Measurements from ENCODE around the gene MANSC1.
"Not testable (repeated sequence)": the region's sequence is repeated elsewhere in the genome, so short reads cannot be mapped to it uniquely, and the experiment has no call there.

Gene MANSC1

GRCh38 chr12:12323118-12323517, 26.9 kb downstream of the MANSC1 start:
- DNase-seq (ENCODE audit: low read depth, low spot score) = no peak
- Histone ChIP-seq H3K27ac (no peak overlapping the region), H3K36me3 (ENCODE audit: insufficient read depth, low read length) (no peaks in the 10 kb centered on the region), H3K9me3 (ENCODE audit: low read depth, low read length) (no peaks in the 10 kb centered on the region), H3K4me3 (no peak overlapping the region), H3K9ac (ENCODE audit: insufficient read length) (no peak overlapping the region)
- no peak for TF ChIP-seq EZH2 (IDR thresholded peaks at IDR 0.05)

GRCh38 chr12:12319451-12320183, 30.4 kb downstream of the MANSC1 start:
- H3K27ac ChIP-seq = peak overlapping the region; percentile 97
- H3K4me3 ChIP-seq = peak overlapping the region; percentile 73
- no peaks in the 10 kb centered on the region for H3K36me3 ChIP-seq (ENCODE audit: insufficient read depth, low read length)
- peak overlapping the region; percentile 54 for H3K9ac ChIP-seq (ENCODE audit: insufficient read length)
- no peaks in the 10 kb centered on the region for H3K9me3 ChIP-seq (ENCODE audit: low read depth, low read length)
- peak; percentile 82 for DNase-seq (ENCODE audit: low read depth, low spot score)
- TF ChIP-seq EZH2 (IDR thresholded peaks at IDR 0.05) = no peak
- TF ChIP-seq FOXP2 (optimal IDR thresholded peaks at IDR 0.05; ENCODE audit: control extremely low read depth, extremely low read length, insufficient read depth) = peak; percentile 98

- no peak overlapping the region for H3K27ac ChIP-seq
- no peak for DNase-seq (ENCODE audit: low read depth, low spot score)
- no peak overlapping the region for H3K9ac ChIP-seq (ENCODE audit: insufficient read length)
- H3K36me3 ChIP-seq (ENCODE audit: insufficient read depth, low read length) = no peaks in the 10 kb centered on the region
- H3K4me3 ChIP-seq = no peak overlapping the region
- TF ChIP-seq POLR2AphosphoS5 (IDR thresholded peaks at IDR 0.05; ENCODE audit: borderline replicate concordance, low read depth, low read length) (no peak), EZH2 (IDR thresholded peaks at IDR 0.05) (no peak), FOXP2 (optimal IDR thresholded peaks at IDR 0.05; ENCODE audit: control extremely low read depth, extremely low read length, insufficient read depth) (no peak)
- no peaks in the 10 kb centered on the region for H3K9me3 ChIP-seq (ENCODE audit: low read depth, low read length)
These were observed 34.2 kb downstream of the MANSC1 start for GRCh38 chr12:12315838-12316237.

- DNase-seq (ENCODE audit: low read depth, low spot score); H3K36me3 ChIP-seq (ENCODE audit: insufficient read depth, low read length); H3K9me3 ChIP-seq (ENCODE audit: low read depth, low read length); H3K4me3 ChIP-seq; H3K9ac ChIP-seq (ENCODE audit: insufficient read length); H3K27ac ChIP-seq: not testable (repeated sequence)
These were observed 39.3 kb downstream of the MANSC1 start for GRCh38 chr12:12310695-12311094.

- H3K27ac ChIP-seq = no peak overlapping the region
- H3K9ac ChIP-seq (ENCODE audit: insufficient read length) = no peak overlapping the region
- H3K9me3 ChIP-seq (ENCODE audit: low read depth, low read length) = no peaks in the 10 kb centered on the region
- no peak for TF ChIP-seq POLR2AphosphoS5 (IDR thresholded peaks at IDR 0.05; ENCODE audit: borderline replicate concordance, low read depth, low read length)
- no peak for TF ChIP-seq EZH2 (IDR thresholded peaks at IDR 0.05)
- no peak for TF ChIP-seq FOXP2 (optimal IDR thresholded peaks at IDR 0.05; ENCODE audit: control extremely low read depth, extremely low read length, insufficient read depth)
- DNase-seq (ENCODE audit: low read depth, low spot score) = no peak
- no peak overlapping the region for H3K4me3 ChIP-seq
- H3K36me3 ChIP-seq (ENCODE audit: insufficient read depth, low read length) = no peaks in the 10 kb centered on the region
These were observed 44.3 kb downstream of the MANSC1 start for GRCh38 chr12:12305568-12306300.

- H3K27ac ChIP-seq = no peak overlapping the region
- no peaks in the 10 kb centered on the region for H3K9me3 ChIP-seq (ENCODE audit: low read depth, low read length)
- no peak overlapping the region for H3K4me3 ChIP-seq
- no peak overlapping the region for H3K9ac ChIP-seq (ENCODE audit: insufficient read length)
- DNase-seq (ENCODE audit: low read depth, low spot score) = no peak
- H3K36me3 ChIP-seq (ENCODE audit: insufficient read depth, low read length) = no peaks in the 10 kb centered on the region
- TF ChIP-seq POLR2AphosphoS5 (IDR thresholded peaks at IDR 0.05; ENCODE audit: borderline replicate concordance, low read depth, low read length) (no peak), EZH2 (IDR thresholded peaks at IDR 0.05) (no peak), FOXP2 (optimal IDR thresholded peaks at IDR 0.05; ENCODE audit: control extremely low read depth, extremely low read length, insufficient read depth) (no peak)
These were observed 47.1 kb downstream of the MANSC1 start for GRCh38 chr12:12302976-12303375.

GRCh38 chr12:12301122-12301521, 48.9 kb downstream of the MANSC1 start:
- no peak for TF ChIP-seq POLR2AphosphoS5 (IDR thresholded peaks at IDR 0.05; ENCODE audit: borderline replicate concordance, low read depth, low read length)
- no peak for TF ChIP-seq FOXP2 (optimal IDR thresholded peaks at IDR 0.05; ENCODE audit: control extremely low read depth, extremely low read length, insufficient read depth)
- TF ChIP-seq EZH2 (IDR thresholded peaks at IDR 0.05) = no peak
- H3K4me3 ChIP-seq = no peak overlapping the region
- H3K9ac ChIP-seq (ENCODE audit: insufficient read length) = no peak overlapping the region
- H3K27ac ChIP-seq = no peak overlapping the region
- no peaks in the 10 kb centered on the region for H3K36me3 ChIP-seq (ENCODE audit: insufficient read depth, low read length)
- H3K9me3 ChIP-seq (ENCODE audit: low read depth, low read length) = no peaks in the 10 kb centered on the region
- DNase-seq (ENCODE audit: low read depth, low spot score) = no peak

- no peak overlapping the region for H3K9ac ChIP-seq (ENCODE audit: insufficient read length)
- H3K36me3 ChIP-seq (ENCODE audit: insufficient read depth, low read length) = no peaks in the 10 kb centered on the region
- H3K4me3 ChIP-seq = no peak overlapping the region
- H3K9me3 ChIP-seq (ENCODE audit: low read depth, low read length) = no peaks in the 10 kb centered on the region
- TF ChIP-seq POLR2AphosphoS5 (IDR thresholded peaks at IDR 0.05; ENCODE audit: borderline replicate concordance, low read depth, low read length) = no peak
- TF ChIP-seq FOXP2 (optimal IDR thresholded peaks at IDR 0.05; ENCODE audit: control extremely low read depth, extremely low read length, insufficient read depth) = no peak
- TF ChIP-seq EZH2 (IDR thresholded peaks at IDR 0.05) = no peak
- no peak for DNase-seq (ENCODE audit: low read depth, low spot score)
- H3K27ac ChIP-seq = no peak overlapping the region
These were observed 52.7 kb downstream of the MANSC1 start for GRCh38 chr12:12297201-12297830.

Measured in SK-N-MC (cell line).